ENCODE data around the gene MRM2.

- TF ChIP-seq POLR2A (IDR thresholded peaks at IDR 0.05; ENCODE audit: borderline replicate concordance, extremely low read depth, insufficient read depth, insufficient read length) (no peak), CEBPB (IDR thresholded peaks at IDR 0.05; ENCODE audit: low read depth) (no peak)
- TF ChIP-seq, protein P1, sequence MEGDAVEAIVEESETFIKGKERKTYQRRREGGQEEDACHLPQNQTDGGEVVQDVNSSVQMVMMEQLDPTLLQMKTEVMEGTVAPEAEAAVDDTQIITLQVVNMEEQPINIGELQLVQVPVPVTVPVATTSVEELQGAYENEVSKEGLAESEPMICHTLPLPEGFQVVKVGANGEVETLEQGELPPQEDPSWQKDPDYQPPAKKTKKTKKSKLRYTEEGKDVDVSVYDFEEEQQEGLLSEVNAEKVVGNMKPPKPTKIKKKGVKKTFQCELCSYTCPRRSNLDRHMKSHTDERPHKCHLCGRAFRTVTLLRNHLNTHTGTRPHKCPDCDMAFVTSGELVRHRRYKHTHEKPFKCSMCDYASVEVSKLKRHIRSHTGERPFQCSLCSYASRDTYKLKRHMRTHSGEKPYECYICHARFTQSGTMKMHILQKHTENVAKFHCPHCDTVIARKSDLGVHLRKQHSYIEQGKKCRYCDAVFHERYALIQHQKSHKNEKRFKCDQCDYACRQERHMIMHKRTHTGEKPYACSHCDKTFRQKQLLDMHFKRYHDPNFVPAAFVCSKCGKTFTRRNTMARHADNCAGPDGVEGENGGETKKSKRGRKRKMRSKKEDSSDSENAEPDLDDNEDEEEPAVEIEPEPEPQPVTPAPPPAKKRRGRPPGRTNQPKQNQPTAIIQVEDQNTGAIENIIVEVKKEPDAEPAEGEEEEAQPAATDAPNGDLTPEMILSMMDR (IDR thresholded peaks at IDR 0.05 in 2 of 3, conservative IDR thresholded peaks at IDR 0.05 in 1 of 3; ENCODE audit: borderline replicate concordance in 1 of 3, insufficient read depth in 1 of 3, low read depth in 2 of 3, low read length in 2 of 3) = no peak
Observed at GRCh38 chr7:2204446-2204845, 37.6 kb downstream of the MRM2 start.

Data from HCT116 (cell line).